Keratinocyte (primary cell): ENCODE measurements around the gene RABGGTA. TPM values are rescaled to one million over a fixed set of nuclear protein-coding genes. Genes with fewer than 3 reads are reported as not detected.

Experiments used
- DNase-seq: peaks from one replicate; pipeline ENCODE4 v3.0.0-alpha.2; 2011; ENCODE audit warnings: low read depth, missing footprints, low spot score
- FAIRE-seq: peaks from 2 replicates; lab custom pipeline; 2011; peaks lifted over from hg19 to GRCh38; lab: Jason Lieb, UNC
- H2AFZ ChIP-seq: 2 replicates; pipeline ENCODE4 v1.6.0; 2012; ENCODE audit warnings: low read length, control low read depth, inconsistent platforms; ENCODE audit not compliant: control insufficient read depth
- H3K27ac ChIP-seq: 2 replicates; pipeline ENCODE4 v1.5.1; 2011; ENCODE audit warnings: low read length; ENCODE audit not compliant: control insufficient read depth, insufficient read depth
- H3K27me3 ChIP-seq: 3 replicates; pipeline ENCODE4 v1.6.0; 2011; ENCODE audit warnings: low read length; ENCODE audit not compliant: control insufficient read depth, insufficient read depth; ENCODE audit errors: extremely low read depth
- H3K36me3 ChIP-seq, 2 experiments: 2 replicates in 1 of 2; 3 replicates in 1 of 2; pipeline ENCODE4 v1.5.1; 2011; ENCODE audit warnings: low read length in 2 of 2, mild to moderate bottlenecking in 1 of 2; ENCODE audit not compliant: control insufficient read depth in 2 of 2, insufficient read depth in 2 of 2; ENCODE audit errors: extremely low read depth in 1 of 2
- H3K4me1 ChIP-seq: 3 replicates; pipeline ENCODE4 v1.5.1; 2011; ENCODE audit warnings: low read length; ENCODE audit not compliant: control insufficient read depth, insufficient read depth; ENCODE audit errors: extremely low read depth
- H3K4me2 ChIP-seq: 3 replicates; pipeline ENCODE4 v1.6.0; 2011; ENCODE audit warnings: low read depth, low read length; ENCODE audit not compliant: control insufficient read depth, insufficient read depth; ENCODE audit errors: extremely low read depth
- H3K4me3 ChIP-seq, 3 experiments: fragments of 200-600 bp in 1 of 3; sonication (generic) in 1 of 3; 2 replicates in 2 of 3; 3 replicates in 1 of 3; pipeline ENCODE4 v1.5.1; 2011 to 2016; ENCODE audit warnings: low read length in 3 of 3, mild to moderate bottlenecking in 3 of 3, control low read depth in 2 of 3, inconsistent platforms in 1 of 3, low read depth in 1 of 3, mixed read lengths in 1 of 3, mixed run types in 1 of 3, moderate library complexity in 1 of 3; ENCODE audit not compliant: control insufficient read depth in 2 of 3, insufficient read depth in 2 of 3; ENCODE audit errors: extremely low read depth in 1 of 3
- H3K79me2 ChIP-seq: 2 replicates; pipeline ENCODE4 v1.6.0; 2012; ENCODE audit warnings: low read length; ENCODE audit not compliant: control insufficient read depth, insufficient read depth
- H3K9ac ChIP-seq: 3 replicates; pipeline ENCODE4 v1.6.0; 2011; ENCODE audit warnings: low read length; ENCODE audit not compliant: control insufficient read depth, insufficient read depth; ENCODE audit errors: extremely low read depth
- H3K9me1 ChIP-seq: 3 replicates; pipeline ENCODE4 v1.6.0; 2011; ENCODE audit warnings: low read length; ENCODE audit not compliant: control insufficient read depth, insufficient read depth; ENCODE audit errors: extremely low read depth
- H3K9me3 ChIP-seq: 2 replicates; pipeline ENCODE4 v1.5.1; 2012; ENCODE audit warnings: low read depth, low read length; ENCODE audit not compliant: control insufficient read depth
- H4K20me1 ChIP-seq: 3 replicates; pipeline ENCODE4 v1.6.0; 2011; ENCODE audit warnings: low read length; ENCODE audit not compliant: control insufficient read depth, insufficient read depth; ENCODE audit errors: extremely low read depth
- EZH2 ChIP-seq: IDR thresholded peaks from one replicate; pipeline ENCODE4 v1.6.1; 2012; ENCODE audit warnings: inconsistent platforms, mild to moderate bottlenecking, low read length, moderate library complexity
- dilution Hi-C: fragments of 300-500 bp; cut with MboI; formaldehyde crosslinking; loops from one replicate; pipeline ENCODE4 v1.7.0; 2020; ENCODE audit warnings: low sequenced_read_pairs; ENCODE audit not compliant: extremely low pct_ligation_motif_present
- polyA plus RNA-seq, 5 experiments: library from polyadenylated mRNA; depleted of rRNA in 3 of 5; stranded (reverse) in 3 of 5; stranded (forward) in 1 of 5; unstranded in 1 of 5; fragments of >200 nt; gene quantifications; 1 replicate in 1 of 5; 2 replicates in 3 of 5; 3 replicates in 1 of 5; pipeline versions ENCODE4 v1.2.1 to v1.2.3, GENCODE V29; 2011 to 2012; ENCODE audit warnings: missing spikeins in 2 of 5, low read depth in 1 of 5, low replicate concordance in 1 of 5
- small RNA-seq, 3 experiments: library from RNA; depleted of rRNA; stranded (forward); fragments of <200 nt; gene quantifications; one replicate each; pipeline ENCODE3, GENCODE V24; 2012; ENCODE audit warnings: low read depth in 3 of 3, low replicate concordance in 1 of 3; ENCODE audit not compliant: insufficient read length in 3 of 3
- TF ChIP-seq, protein P1 (sequence below), 3 experiments: IDR thresholded peaks in 1 of 3; conservative IDR thresholded peaks in 1 of 3; optimal IDR thresholded peaks in 1 of 3; 2 replicates in 2 of 3; 3 replicates in 1 of 3; pipeline versions ENCODE3 to v1.5.1; 2011; ENCODE audit warnings: low read length in 3 of 3, mild to moderate bottlenecking in 3 of 3, moderate library complexity in 2 of 3, control low read depth in 1 of 3, inconsistent platforms in 1 of 3; ENCODE audit not compliant: insufficient read depth in 2 of 3; ENCODE audit errors: extremely low read depth in 1 of 3

The RABGGTA gene
- polyA plus RNA-seq, 1 donor (not counting 4 experiments of a cell fraction or from before 2014, with no cell fraction given): 29.0 TPM

DNA sequence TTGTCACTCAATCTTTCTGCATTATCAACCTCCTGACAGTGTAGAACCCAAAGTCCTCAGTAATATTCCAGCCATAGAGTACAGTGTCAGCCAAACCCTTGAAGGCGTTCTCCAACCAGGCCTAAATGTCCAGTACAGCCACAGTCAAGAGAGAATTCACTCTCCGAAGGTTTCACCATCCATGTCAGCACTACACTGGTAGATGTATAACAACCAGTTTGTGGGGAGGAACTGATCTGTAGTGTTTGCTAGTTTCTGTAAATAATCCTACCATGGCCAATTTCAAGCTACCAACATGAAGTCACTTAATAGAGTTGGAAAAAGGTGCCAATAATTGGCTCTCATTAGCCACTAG, 55.1 kb downstream of the RABGGTA start:
- H3K27me3 ChIP-seq: no peaks in the 10 kb centered on the region
- no peak overlapping the region for H3K9ac ChIP-seq
- H3K36me3 ChIP-seq: peaks cover 10 to 11% of the 10 kb centered on the region in 2 experiments
- no peak overlapping the region for H2AFZ ChIP-seq
- H3K4me1 ChIP-seq: peaks cover 12% of the 10 kb centered on the region
- H3K4me2 ChIP-seq: peak overlapping the region; percentile 94
- no peaks in the 10 kb centered on the region for H3K9me1 ChIP-seq
- peak overlapping the region in 1 of 3 experiments; percentile 92 for H3K4me3 ChIP-seq
- no peak for TF ChIP-seq EZH2
- TF ChIP-seq, protein P1, sequence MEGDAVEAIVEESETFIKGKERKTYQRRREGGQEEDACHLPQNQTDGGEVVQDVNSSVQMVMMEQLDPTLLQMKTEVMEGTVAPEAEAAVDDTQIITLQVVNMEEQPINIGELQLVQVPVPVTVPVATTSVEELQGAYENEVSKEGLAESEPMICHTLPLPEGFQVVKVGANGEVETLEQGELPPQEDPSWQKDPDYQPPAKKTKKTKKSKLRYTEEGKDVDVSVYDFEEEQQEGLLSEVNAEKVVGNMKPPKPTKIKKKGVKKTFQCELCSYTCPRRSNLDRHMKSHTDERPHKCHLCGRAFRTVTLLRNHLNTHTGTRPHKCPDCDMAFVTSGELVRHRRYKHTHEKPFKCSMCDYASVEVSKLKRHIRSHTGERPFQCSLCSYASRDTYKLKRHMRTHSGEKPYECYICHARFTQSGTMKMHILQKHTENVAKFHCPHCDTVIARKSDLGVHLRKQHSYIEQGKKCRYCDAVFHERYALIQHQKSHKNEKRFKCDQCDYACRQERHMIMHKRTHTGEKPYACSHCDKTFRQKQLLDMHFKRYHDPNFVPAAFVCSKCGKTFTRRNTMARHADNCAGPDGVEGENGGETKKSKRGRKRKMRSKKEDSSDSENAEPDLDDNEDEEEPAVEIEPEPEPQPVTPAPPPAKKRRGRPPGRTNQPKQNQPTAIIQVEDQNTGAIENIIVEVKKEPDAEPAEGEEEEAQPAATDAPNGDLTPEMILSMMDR (optimal IDR thresholded peaks at IDR 0.05 in 1 of 3, IDR thresholded peaks at IDR 0.05 in 1 of 3, conservative IDR thresholded peaks at IDR 0.05 in 1 of 3; ENCODE audit: extremely low read depth in 1 of 3, insufficient read depth in 2 of 3, low read length in 3 of 3): no peak
- dilution Hi-C loops: no loop called here
- H4K20me1 ChIP-seq: no peaks in the 10 kb centered on the region
- H3K79me2 ChIP-seq: peaks cover 32% of the 10 kb centered on the region
- no peaks in the 10 kb centered on the region for H3K9me3 ChIP-seq
- FAIRE-seq (no peak), DNase-seq (no peak)
- peak overlapping the region; percentile 81 for H3K27ac ChIP-seq

Small RNA genes lying within 50 kb of the gene (small RNA-seq; reads per million reads assigned to genes)
- 0 reads per million in 3 experiments for gene MDP1

Other genes starting within 250 kb of the RABGGTA start
- gene CARMIL3, start 219.6 kb downstream of the RABGGTA start, polyA plus RNA-seq: 0.02 to 0.76 TPM (median 0.12 TPM) in 3 replicates
- gene CPNE6, start 200.0 kb downstream of the RABGGTA start, polyA plus RNA-seq: not detected in 3 replicates
- 16.6 to 22.9 TPM (median 19.1 TPM) in 3 replicates for gene PCK2, start 177.3 kb downstream of the RABGGTA start, polyA plus RNA-seq
- 23.5 to 34.4 TPM (median 25.9 TPM) in 3 replicates for gene DCAF11, start 156.8 kb downstream of the RABGGTA start, polyA plus RNA-seq
- 0.29 to 0.72 TPM (median 0.39 TPM) in 3 replicates for gene NRL, start 156.6 kb downstream of the RABGGTA start, polyA plus RNA-seq
- gene FITM1, start 140.9 kb downstream of the RABGGTA start, polyA plus RNA-seq: 0.13 TPM in 1 of 3 replicates, not detected in the others
- 46.7 to 176 TPM (median 75.1 TPM) in 3 replicates for gene PSME1, start 135.4 kb downstream of the RABGGTA start, polyA plus RNA-seq
- 9.5 to 14.2 TPM (median 11.0 TPM) in 3 replicates for gene EMC9, start 130.0 kb downstream of the RABGGTA start, polyA plus RNA-seq
- 156 to 161 TPM (median 158 TPM) in 3 replicates for gene PSME2, start 125.0 kb downstream of the RABGGTA start, polyA plus RNA-seq
- gene RNF31, start 124.1 kb downstream of the RABGGTA start, polyA plus RNA-seq: 17.4 to 23.0 TPM (median 19.8 TPM) in 3 replicates
- 117 to 126 TPM (median 117 TPM) in 3 replicates for gene IRF9, start 110.3 kb downstream of the RABGGTA start, polyA plus RNA-seq
- 6.0 to 9.2 TPM (median 6.3 TPM) in 3 replicates for gene REC8, start 99.5 kb downstream of the RABGGTA start, polyA plus RNA-seq
- gene IPO4, start 82.8 kb downstream of the RABGGTA start, polyA plus RNA-seq: 10.0 to 32.3 TPM (median 18.6 TPM) in 3 replicates
- 19.2 to 56.6 TPM (median 38.2 TPM) in 3 replicates for gene TM9SF1, start 76.2 kb downstream of the RABGGTA start, polyA plus RNA-seq
- 0.09 TPM in 1 of 3 replicates, not detected in the others for gene TSSK4, start 65.9 kb downstream of the RABGGTA start, polyA plus RNA-seq
- gene CHMP4A, start 58.1 kb downstream of the RABGGTA start, polyA plus RNA-seq: 48.0 to 86.6 TPM (median 54.5 TPM) in 3 replicates
- gene MDP1, start 55.5 kb downstream of the RABGGTA start, polyA plus RNA-seq: 7.0 to 7.5 TPM (median 7.3 TPM) in 3 replicates
- gene NEDD8, start 39.2 kb downstream of the RABGGTA start, polyA plus RNA-seq: 458 to 509 TPM (median 499 TPM) in 3 replicates
- 84.1 to 90.0 TPM (median 84.6 TPM) in 3 replicates for gene GMPR2, start 38.7 kb downstream of the RABGGTA start, polyA plus RNA-seq
- 43.5 to 107 TPM (median 54.3 TPM) in 3 replicates for gene TINF2, start 29.0 kb downstream of the RABGGTA start, polyA plus RNA-seq
- gene TGM1, start 8.4 kb downstream of the RABGGTA start, polyA plus RNA-seq: 13.5 to 77.5 TPM (median 16.1 TPM) in 3 replicates
- 65.1 to 130 TPM (median 75.0 TPM) in 3 replicates for gene DHRS1, start 28.2 kb upstream of the RABGGTA start, polyA plus RNA-seq
- 16.5 to 25.3 TPM (median 19.9 TPM) in 3 replicates for gene NOP9, start 28.3 kb upstream of the RABGGTA start, polyA plus RNA-seq
- gene CIDEB, start 36.4 kb upstream of the RABGGTA start, polyA plus RNA-seq: 2.4 to 3.7 TPM (median 2.6 TPM) in 3 replicates
- gene LTB4R2, start 38.5 kb upstream of the RABGGTA start, polyA plus RNA-seq: 5.4 to 13.4 TPM (median 7.9 TPM) in 3 replicates
- 8.6 to 20.4 TPM (median 14.6 TPM) in 3 replicates for gene LTB4R, start 39.9 kb upstream of the RABGGTA start, polyA plus RNA-seq
- gene ADCY4, start 63.5 kb upstream of the RABGGTA start, polyA plus RNA-seq: 0.21 to 0.44 TPM (median 0.23 TPM) in 3 replicates
- 7.3 to 10.7 TPM (median 8.0 TPM) in 3 replicates for gene RIPK3, start 68.4 kb upstream of the RABGGTA start, polyA plus RNA-seq
- 0.69 to 2.2 TPM (median 0.92 TPM) in 3 replicates for gene NFATC4, start 96.6 kb upstream of the RABGGTA start, polyA plus RNA-seq
- 4.9 to 9.0 TPM (median 6.5 TPM) in 3 replicates for gene NYNRIN, start 127.4 kb upstream of the RABGGTA start, polyA plus RNA-seq
- 1.1 to 1.8 TPM (median 1.6 TPM) in 3 replicates for gene CBLN3, start 158.1 kb upstream of the RABGGTA start, polyA plus RNA-seq
- 20.4 to 26.0 TPM (median 25.6 TPM) in 3 replicates for gene KHNYN, start 158.4 kb upstream of the RABGGTA start, polyA plus RNA-seq
- gene SDR39U1, start 171.2 kb upstream of the RABGGTA start, polyA plus RNA-seq: 25.3 to 31.1 TPM (median 27.4 TPM) in 3 replicates
- gene CMA1, start 236.7 kb upstream of the RABGGTA start, polyA plus RNA-seq: not detected in 3 replicates